SK-N-SH (cell line): Measurements from ENCODE around the gene TBC1D1. TPM values are rescaled to one million over a fixed set of nuclear protein-coding genes. Genes with fewer than 3 reads are reported as not detected.

Source experiments
- CTCF ChIA-PET: fragments of 300-600, 350-600 bp; formaldehyde crosslinking; extraction: SDS; loops from one replicate; lab custom pipeline; 2021; lab: Yijun Ruan, JAX
- POLR2A ChIA-PET: fragments of 350-600 bp; sonication (Branson Sonifier 250); formaldehyde crosslinking; extraction: SDS; loops from one replicate; lab custom pipeline; 2020; ENCODE audit warnings: antibody characterized with exemption, inconsistent platforms; lab: Yijun Ruan, JAX
- DNase-seq: peaks from one replicate; pipeline ENCODE4 v3.0.0; 2012
- H2AFZ ChIP-seq: fragments of 200-600 bp; sonication (generic); 2 replicates; pipeline ENCODE4 v1.8.1; 2016; ENCODE audit warnings: antibody characterized with exemption, mild to moderate bottlenecking, low read depth
- H3F3A ChIP-seq: fragments of 200-600 bp; sonication (generic); replicated peaks from 2 replicates; pipeline ENCODE3; 2016; ENCODE audit warnings: antibody characterized with exemption, mild to moderate bottlenecking; ENCODE audit not compliant: insufficient read depth
- H3K27ac ChIP-seq, 2 experiments: fragments of 200-500 bp in 1 of 2; fragments of 200-600 bp in 1 of 2; sonication (Bioruptor generic) in 1 of 2; sonication (generic), shearing (Covaris generic) in 1 of 2; 2 replicates each; pipeline versions ENCODE4 v1.5.1 to v1.6.1; 2014 to 2016; ENCODE audit warnings: low read depth in 2 of 2, inconsistent platforms in 1 of 2, low read length in 1 of 2, mild to moderate bottlenecking in 1 of 2, mixed read lengths in 1 of 2
- H3K27me3 ChIP-seq: fragments of 200-600 bp; sonication (generic), shearing (Covaris generic); 2 replicates; pipeline ENCODE4 v1.6.1; 2016; ENCODE audit warnings: mixed run types; ENCODE audit not compliant: insufficient read depth
- H3K36me3 ChIP-seq, 2 experiments: fragments of 200-500 bp in 1 of 2; fragments of 200-600 bp in 1 of 2; sonication (Bioruptor generic) in 1 of 2; sonication (generic) in 1 of 2; replicated peaks in 1 of 2; 2 replicates each; pipeline versions ENCODE3 to v1.5.1; 2014 to 2016; ENCODE audit warnings: low read length in 1 of 2, mild to moderate bottlenecking in 1 of 2; ENCODE audit not compliant: insufficient read depth in 2 of 2, control insufficient read depth in 1 of 2
- H3K4me1 ChIP-seq, 2 experiments: fragments of 200-500 bp in 1 of 2; fragments of 200-600 bp in 1 of 2; sonication (Bioruptor generic) in 1 of 2; sonication (generic), shearing (Covaris generic) in 1 of 2; 2 replicates each; pipeline versions ENCODE4 v1.5.1 to v1.6.1; 2014 to 2016; ENCODE audit warnings: low read depth in 1 of 2, low read length in 1 of 2, mixed run types in 1 of 2; ENCODE audit not compliant: insufficient read depth in 2 of 2, control insufficient read depth in 1 of 2
- H3K4me2 ChIP-seq: fragments of 200-600 bp; sonication (generic), shearing (Covaris generic); 2 replicates; pipeline ENCODE4 v1.6.1; 2017; ENCODE audit warnings: mixed run types
- H3K4me3 ChIP-seq, 2 experiments: fragments of 200-500 bp in 1 of 2; fragments of 200-600 bp in 1 of 2; sonication (Bioruptor generic) in 1 of 2; sonication (generic), shearing (Covaris generic) in 1 of 2; 2 replicates each; pipeline versions ENCODE4 v1.5.1 to v1.8.1; 2014 to 2016; ENCODE audit warnings: low read depth in 2 of 2, inconsistent platforms in 1 of 2, low read length in 1 of 2, mild to moderate bottlenecking in 1 of 2, mixed read lengths in 1 of 2, moderate library complexity in 1 of 2
- H3K79me2 ChIP-seq: fragments of 200-600 bp; sonication (generic); 2 replicates; pipeline ENCODE4 v1.8.1; 2017; ENCODE audit warnings: mild to moderate bottlenecking; ENCODE audit not compliant: insufficient read depth
- H3K9ac ChIP-seq: fragments of 200-600 bp; sonication (generic); 2 replicates; pipeline ENCODE4 v1.6.1; 2017; ENCODE audit warnings: mixed run types
- H3K9me2 ChIP-seq: fragments of 200-600 bp; sonication (generic); 2 replicates; pipeline ENCODE4 v1.6.1; 2017; ENCODE audit warnings: mixed run types
- H3K9me3 ChIP-seq: fragments of 200-600 bp; sonication (generic); 2 replicates; pipeline ENCODE4 v1.6.1; 2017; ENCODE audit warnings: mixed run types, mild to moderate bottlenecking, moderate library complexity
- H4K20me1 ChIP-seq: fragments of 200-600 bp; sonication (generic); 2 replicates; pipeline ENCODE4 v1.6.1; 2017; ENCODE audit warnings: mild to moderate bottlenecking, mixed run types; ENCODE audit not compliant: insufficient read depth
- CHD2 ChIP-seq: fragments of 150-350 bp; IDR thresholded peaks from 2 replicates; pipeline ENCODE4 v1.6.1; 2018; ENCODE audit warnings: low read length; ENCODE audit not compliant: partially characterized antibody
- ELF1 ChIP-seq: IDR thresholded peaks from 2 replicates; pipeline ENCODE4 v1.4.0; 2012
- EP300 ChIP-seq, 2 experiments: IDR thresholded peaks; 2 replicates each; pipeline versions ENCODE4 v1.4.0 to v1.6.1; 2012; ENCODE audit warnings: borderline replicate concordance in 1 of 2, low read depth in 1 of 2, low read length in 1 of 2
- EZH2phosphoT487 ChIP-seq: fragments of 200-600 bp; sonication (generic); IDR thresholded peaks from 2 replicates; pipeline ENCODE4 v1.6.1; 2017; ENCODE audit warnings: low read depth, mixed run types, mild to moderate bottlenecking, antibody characterized with exemption, moderate library complexity, borderline replicate concordance
- GATA2 ChIP-seq: sonication (generic); formaldehyde crosslinking; IDR thresholded peaks from 2 replicates; pipeline ENCODE4 v1.5.0; 2020; ENCODE audit warnings: mild to moderate bottlenecking, missing genetic modification reagents
- RFX5 ChIP-seq: IDR thresholded peaks from 2 replicates; pipeline ENCODE4 v1.6.1; 2012; ENCODE audit warnings: mild to moderate bottlenecking, improper control_type of control experiment, low read length
- SIN3A ChIP-seq: IDR thresholded peaks from 2 replicates; pipeline ENCODE4 v1.6.1; 2012; ENCODE audit warnings: low read depth, mild to moderate bottlenecking, low read length, moderate library complexity, borderline replicate concordance
- SMC3 ChIP-seq: IDR thresholded peaks from 2 replicates; pipeline ENCODE4 v1.6.1; 2012; ENCODE audit warnings: low read depth, low read length, improper control_type of control experiment
- WGBS: methylation state at CpG from one replicate; pipeline ENCODE4 v1.1.6; 2017; ENCODE audit warnings: low lambda C conversion rate; 5-methylcytosine and 5-hydroxymethylcytosine counted together
- polyA plus RNA-seq, 3 experiments: library from polyadenylated mRNA; depleted of rRNA; stranded (reverse); fragments of >200 nt; gene quantifications; 2 replicates each; pipeline ENCODE4 v1.2.3, GENCODE V29; 2012
- TF ChIP-seq, protein P1 (sequence below): IDR thresholded peaks from 2 replicates; pipeline ENCODE4 v1.4.0; 2012; ENCODE audit warnings: low read depth
- TF ChIP-seq, protein P2 (sequence below): IDR thresholded peaks from 2 replicates; pipeline ENCODE4; 2012
- TF ChIP-seq, protein P3 (sequence below): fragments of 200-600 bp; sonication (generic); IDR thresholded peaks from 2 replicates; pipeline ENCODE4 v1.6.1; 2017; ENCODE audit warnings: antibody characterized with exemption, mild to moderate bottlenecking, moderate library complexity
- TF ChIP-seq, protein P4 (sequence below): fragments of 150-350 bp; IDR thresholded peaks from 2 replicates; pipeline ENCODE4 v1.6.1; 2017; ENCODE audit warnings: antibody characterized with exemption, low read length, low read depth, borderline replicate concordance

The TBC1D1 gene
- polyA plus RNA-seq, 1 of the 3 experiments (the other 2 are of a cell fraction) = 29.8 TPM

DNA sequence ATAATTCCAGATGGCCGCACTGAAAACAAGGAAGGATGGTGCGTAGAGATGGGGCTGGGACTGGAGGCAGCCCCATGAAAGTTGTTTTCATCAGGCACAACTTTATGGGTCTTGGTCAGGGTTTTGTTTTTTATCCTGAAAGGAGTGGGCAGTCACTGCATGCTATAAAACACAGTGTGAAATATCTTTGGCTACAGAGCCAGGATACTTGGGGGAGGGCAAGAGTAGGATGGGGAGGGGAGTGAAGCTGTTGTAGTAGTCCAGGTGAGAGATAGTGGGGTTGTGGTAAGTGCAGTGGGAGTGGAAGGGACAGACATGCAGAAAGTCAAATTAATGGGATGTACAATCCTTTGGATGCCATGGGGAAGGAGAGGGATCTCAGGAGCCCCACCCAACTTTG is 125.8 kb downstream of the TBC1D1 start:
- no peak overlapping the region for H3K9ac ChIP-seq
- peaks cover 6 to 16% of the 10 kb centered on the region in 2 experiments for H3K36me3 ChIP-seq
- no peaks in the 10 kb centered on the region for H3F3A ChIP-seq
- H3K9me2 ChIP-seq = no peaks in the 10 kb centered on the region
- no peak overlapping the region for H3K27ac ChIP-seq
- POLR2A ChIA-PET = no interaction called here
- WGBS = 97% methylated on average over 2 of the region's 2 CpGs
- H3K9me3 ChIP-seq = no peaks in the 10 kb centered on the region
- no peaks in the 10 kb centered on the region; the same call in 1 of the 2 replicates for H4K20me1 ChIP-seq
- CTCF ChIA-PET = no interaction called here
- H3K27me3 ChIP-seq = no peaks in the 10 kb centered on the region
- DNase-seq = no peak
- H3K4me1 ChIP-seq = peaks cover 0 to 9% of the 10 kb centered on the region in 2 experiments; a peak in 1 of 4 replicates
- no peak overlapping the region for H2AFZ ChIP-seq
- H3K4me3 ChIP-seq = no peak overlapping the region
- no peaks in the 10 kb centered on the region for H3K79me2 ChIP-seq
- TF ChIP-seq, protein P1, sequence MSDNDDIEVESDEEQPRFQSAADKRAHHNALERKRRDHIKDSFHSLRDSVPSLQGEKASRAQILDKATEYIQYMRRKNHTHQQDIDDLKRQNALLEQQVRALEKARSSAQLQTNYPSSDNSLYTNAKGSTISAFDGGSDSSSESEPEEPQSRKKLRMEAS = no peak
- TF ChIP-seq GATA2 (CRISPR knock-in tag) = no peak
- TF ChIP-seq SIN3A = no peak
- TF ChIP-seq EZH2phosphoT487 = no peak
- TF ChIP-seq, protein P2, sequence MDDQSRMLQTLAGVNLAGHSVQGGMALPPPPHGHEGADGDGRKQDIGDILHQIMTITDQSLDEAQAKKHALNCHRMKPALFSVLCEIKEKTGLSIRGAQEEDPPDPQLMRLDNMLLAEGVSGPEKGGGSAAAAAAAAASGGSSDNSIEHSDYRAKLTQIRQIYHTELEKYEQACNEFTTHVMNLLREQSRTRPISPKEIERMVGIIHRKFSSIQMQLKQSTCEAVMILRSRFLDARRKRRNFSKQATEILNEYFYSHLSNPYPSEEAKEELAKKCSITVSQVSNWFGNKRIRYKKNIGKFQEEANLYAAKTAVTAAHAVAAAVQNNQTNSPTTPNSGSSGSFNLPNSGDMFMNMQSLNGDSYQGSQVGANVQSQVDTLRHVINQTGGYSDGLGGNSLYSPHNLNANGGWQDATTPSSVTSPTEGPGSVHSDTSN = no peak
- no peak for TF ChIP-seq RFX5
- no peak for TF ChIP-seq ELF1
- TF ChIP-seq, protein P3, sequence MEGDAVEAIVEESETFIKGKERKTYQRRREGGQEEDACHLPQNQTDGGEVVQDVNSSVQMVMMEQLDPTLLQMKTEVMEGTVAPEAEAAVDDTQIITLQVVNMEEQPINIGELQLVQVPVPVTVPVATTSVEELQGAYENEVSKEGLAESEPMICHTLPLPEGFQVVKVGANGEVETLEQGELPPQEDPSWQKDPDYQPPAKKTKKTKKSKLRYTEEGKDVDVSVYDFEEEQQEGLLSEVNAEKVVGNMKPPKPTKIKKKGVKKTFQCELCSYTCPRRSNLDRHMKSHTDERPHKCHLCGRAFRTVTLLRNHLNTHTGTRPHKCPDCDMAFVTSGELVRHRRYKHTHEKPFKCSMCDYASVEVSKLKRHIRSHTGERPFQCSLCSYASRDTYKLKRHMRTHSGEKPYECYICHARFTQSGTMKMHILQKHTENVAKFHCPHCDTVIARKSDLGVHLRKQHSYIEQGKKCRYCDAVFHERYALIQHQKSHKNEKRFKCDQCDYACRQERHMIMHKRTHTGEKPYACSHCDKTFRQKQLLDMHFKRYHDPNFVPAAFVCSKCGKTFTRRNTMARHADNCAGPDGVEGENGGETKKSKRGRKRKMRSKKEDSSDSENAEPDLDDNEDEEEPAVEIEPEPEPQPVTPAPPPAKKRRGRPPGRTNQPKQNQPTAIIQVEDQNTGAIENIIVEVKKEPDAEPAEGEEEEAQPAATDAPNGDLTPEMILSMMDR = no peak
- TF ChIP-seq EP300 (IDR thresholded peaks at IDR 0.05; ENCODE audit: borderline replicate concordance in 1 of 2, low read depth in 1 of 2, low read length in 1 of 2) = no peak
- no peak overlapping the region for H3K4me2 ChIP-seq

DNA sequence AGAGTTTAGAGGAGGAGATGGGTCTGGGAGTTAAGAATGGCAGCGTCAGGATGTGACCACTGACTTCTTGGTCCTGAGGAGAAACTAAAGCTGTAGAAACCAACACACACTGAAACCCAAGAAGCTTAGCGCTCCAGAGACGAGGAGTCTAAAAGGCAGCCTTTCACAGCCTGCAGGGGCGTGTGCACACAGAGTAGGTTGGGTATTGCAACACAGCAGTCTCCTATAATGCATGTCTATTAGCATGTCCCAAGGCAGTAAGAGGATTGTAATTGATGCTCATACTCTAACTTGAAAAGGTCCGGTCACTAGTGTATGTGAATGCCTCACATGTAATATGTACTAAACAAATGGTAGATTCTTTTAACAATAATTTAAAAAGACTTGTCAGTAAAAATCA is 126.7 kb downstream of the TBC1D1 start:
- ChIA-PET CTCF (no interaction called here), POLR2A (no interaction called here)
- Histone ChIP-seq H3K9ac (no peak overlapping the region), H4K20me1 (no peaks in the 10 kb centered on the region; the same call in 1 of the 2 replicates), H2AFZ (no peak overlapping the region), H3K36me3 (peaks cover 9 to 23% of the 10 kb centered on the region in 2 experiments), H3K27ac (no peak overlapping the region), H3K79me2 (no peaks in the 10 kb centered on the region), H3F3A (no peaks in the 10 kb centered on the region), H3K4me1 (peaks cover 0 to 9% of the 10 kb centered on the region in 2 experiments; a peak in 1 of 4 replicates), H3K4me3 (no peak overlapping the region), H3K9me2 (no peaks in the 10 kb centered on the region), H3K27me3 (no peaks in the 10 kb centered on the region), H3K9me3 (no peaks in the 10 kb centered on the region), H3K4me2 (no peak overlapping the region)
- TF ChIP-seq, protein P4, sequence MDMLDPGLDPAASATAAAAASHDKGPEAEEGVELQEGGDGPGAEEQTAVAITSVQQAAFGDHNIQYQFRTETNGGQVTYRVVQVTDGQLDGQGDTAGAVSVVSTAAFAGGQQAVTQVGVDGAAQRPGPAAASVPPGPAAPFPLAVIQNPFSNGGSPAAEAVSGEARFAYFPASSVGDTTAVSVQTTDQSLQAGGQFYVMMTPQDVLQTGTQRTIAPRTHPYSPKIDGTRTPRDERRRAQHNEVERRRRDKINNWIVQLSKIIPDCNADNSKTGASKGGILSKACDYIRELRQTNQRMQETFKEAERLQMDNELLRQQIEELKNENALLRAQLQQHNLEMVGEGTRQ = no peak
- no peak for TF ChIP-seq EP300 (IDR thresholded peaks at IDR 0.05; ENCODE audit: borderline replicate concordance in 1 of 2, low read depth in 1 of 2, low read length in 1 of 2)
- TF ChIP-seq RFX5 = no peak
- TF ChIP-seq SMC3 = no peak
- TF ChIP-seq CHD2 = no peak
- no peak for DNase-seq
- 95% methylated on average over 5 of the region's 5 CpGs for WGBS
